Measurements from ENCODE around the gene PGK2. TPM values are rescaled to one million over a fixed set of nuclear protein-coding genes. Genes with fewer than 3 reads are reported as not detected.

Gene PGK2
- total and polyA plus RNA-seq, 12 donors, result not detected

- DNase-seq (no peak), ATAC-seq (no peak)
- Histone ChIP-seq H3K9me3 (no peaks in the 10 kb centered on the region), H3K4me1 (no peaks in the 10 kb centered on the region), H3K36me3 (no peaks in the 10 kb centered on the region), H3K27ac (no peak overlapping the region), H3K27me3 (no peaks in the 10 kb centered on the region), H3K4me3 (no peak overlapping the region)
- TF ChIP-seq, protein P1, sequence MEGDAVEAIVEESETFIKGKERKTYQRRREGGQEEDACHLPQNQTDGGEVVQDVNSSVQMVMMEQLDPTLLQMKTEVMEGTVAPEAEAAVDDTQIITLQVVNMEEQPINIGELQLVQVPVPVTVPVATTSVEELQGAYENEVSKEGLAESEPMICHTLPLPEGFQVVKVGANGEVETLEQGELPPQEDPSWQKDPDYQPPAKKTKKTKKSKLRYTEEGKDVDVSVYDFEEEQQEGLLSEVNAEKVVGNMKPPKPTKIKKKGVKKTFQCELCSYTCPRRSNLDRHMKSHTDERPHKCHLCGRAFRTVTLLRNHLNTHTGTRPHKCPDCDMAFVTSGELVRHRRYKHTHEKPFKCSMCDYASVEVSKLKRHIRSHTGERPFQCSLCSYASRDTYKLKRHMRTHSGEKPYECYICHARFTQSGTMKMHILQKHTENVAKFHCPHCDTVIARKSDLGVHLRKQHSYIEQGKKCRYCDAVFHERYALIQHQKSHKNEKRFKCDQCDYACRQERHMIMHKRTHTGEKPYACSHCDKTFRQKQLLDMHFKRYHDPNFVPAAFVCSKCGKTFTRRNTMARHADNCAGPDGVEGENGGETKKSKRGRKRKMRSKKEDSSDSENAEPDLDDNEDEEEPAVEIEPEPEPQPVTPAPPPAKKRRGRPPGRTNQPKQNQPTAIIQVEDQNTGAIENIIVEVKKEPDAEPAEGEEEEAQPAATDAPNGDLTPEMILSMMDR (IDR thresholded peaks at IDR 0.05), result no peak
- WGBS, 2 donors, result 68% methylated on average over 2 of the region's 2 CpGs
- intact Hi-C loops (cut with DNase I), result no loop called here
Measured at GRCh38 chr6:49766762-49767161, 20.3 kb downstream of the PGK2 start.

DNA sequence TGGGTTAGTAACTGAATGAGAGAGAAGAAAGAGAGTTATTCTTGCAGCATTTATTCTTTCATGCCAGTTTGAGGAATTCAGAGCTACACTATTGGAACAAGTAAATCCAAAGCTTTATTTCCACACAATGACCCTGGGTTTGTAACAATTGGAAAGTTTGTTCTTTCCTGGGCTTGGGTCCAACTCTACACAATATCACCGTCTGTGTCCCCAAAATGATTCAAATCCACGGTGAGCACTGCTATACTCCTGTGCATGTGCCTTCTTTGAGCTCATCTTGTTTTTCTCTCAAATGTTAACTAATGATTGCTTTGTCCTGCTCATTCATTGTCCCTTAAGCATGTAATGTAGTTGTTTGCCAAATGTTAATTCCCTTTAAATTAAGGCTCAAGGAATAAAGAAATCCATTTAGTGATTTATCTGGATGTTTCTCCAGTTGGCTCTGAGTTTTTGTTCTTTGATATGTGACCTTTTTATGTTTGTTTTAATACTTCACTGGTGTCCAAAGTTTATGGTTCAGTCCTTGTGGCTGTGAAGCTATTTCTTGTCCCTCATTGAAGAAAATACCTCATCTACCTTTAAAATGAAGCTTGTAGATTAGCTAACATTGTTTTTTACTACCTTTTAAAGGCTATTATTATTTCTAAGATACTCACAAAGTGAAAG, 22.4 kb downstream of the PGK2 start:
- no peak overlapping the region for H3K27ac ChIP-seq
- 38 to 65% methylated on average over 2 of the region's 2 CpGs for WGBS, 2 donors
- H3K4me1 ChIP-seq, result no peaks in the 10 kb centered on the region
- DNase-seq (no peak), ATAC-seq (no peak)
- H3K36me3 ChIP-seq, result no peaks in the 10 kb centered on the region
- TF ChIP-seq, protein P1 (IDR thresholded peaks at IDR 0.05), result no peak
- no peaks in the 10 kb centered on the region for H3K27me3 ChIP-seq
- H3K4me3 ChIP-seq, result no peak overlapping the region
- H3K9me3 ChIP-seq, result peaks cover 0 to 2% (median 0%) of the 10 kb centered on the region in 11 donors
- intact Hi-C loops (cut with DNase I), result no loop called here

GRCh38 chr6:49744259-49744658, 42.8 kb downstream of the PGK2 start, which contains the start of gene CRISP3:
Gene CRISP3 (minus strand): TSS chr6:49744388. CDS start chr6:49744367, 21 bp downstream.
- TF ChIP-seq, protein P1 (IDR thresholded peaks at IDR 0.05), result no peak
- no peak for ATAC-seq
- no peaks in the 10 kb centered on the region for H3K9me3 ChIP-seq
- WGBS, 2 donors, result 41 to 49% methylated on average over 1 of the region's 1 CpG
- no peak within 1 kb of the TSS for H3K27ac ChIP-seq
- no peak for DNase-seq
- intact Hi-C loops (cut with DNase I), result no loop called here
- no peaks in the 10 kb centered on the region for H3K4me1 ChIP-seq
- no peaks in the 10 kb centered on the region for H3K27me3 ChIP-seq
- no peaks in the 10 kb centered on the region for H3K36me3 ChIP-seq
- H3K4me3 ChIP-seq, result no peak within 1 kb of the TSS

GRCh38 chr6:49743429-49743828, 43.7 kb downstream of the PGK2 start:
- 73 to 75% methylated on average over 4 of the region's 4 CpGs for WGBS, 2 donors
- no peak overlapping the region for H3K27ac ChIP-seq
- TF ChIP-seq, protein P1 (IDR thresholded peaks at IDR 0.05), result no peak
- no peak for ATAC-seq
- H3K27me3 ChIP-seq, result no peaks in the 10 kb centered on the region
- H3K4me3 ChIP-seq, result no peak overlapping the region
- no peak for DNase-seq
- H3K4me1 ChIP-seq, result no peaks in the 10 kb centered on the region
- no peaks in the 10 kb centered on the region for H3K9me3 ChIP-seq
- intact Hi-C loops (cut with DNase I), result no loop called here
- H3K36me3 ChIP-seq, result no peaks in the 10 kb centered on the region
